ENCODE measurements around the gene CABLES2. TPM values are rescaled to one million over a fixed set of nuclear protein-coding genes. Genes with fewer than 3 reads are reported as not detected.
A peak's percentile ranks its signal among the peaks of the same experiment; 100 is the strongest.

Gene CABLES2
- total and polyA plus RNA-seq, 4 donors = 0.92 to 3.2 (median 2.0) TPM

DNA sequence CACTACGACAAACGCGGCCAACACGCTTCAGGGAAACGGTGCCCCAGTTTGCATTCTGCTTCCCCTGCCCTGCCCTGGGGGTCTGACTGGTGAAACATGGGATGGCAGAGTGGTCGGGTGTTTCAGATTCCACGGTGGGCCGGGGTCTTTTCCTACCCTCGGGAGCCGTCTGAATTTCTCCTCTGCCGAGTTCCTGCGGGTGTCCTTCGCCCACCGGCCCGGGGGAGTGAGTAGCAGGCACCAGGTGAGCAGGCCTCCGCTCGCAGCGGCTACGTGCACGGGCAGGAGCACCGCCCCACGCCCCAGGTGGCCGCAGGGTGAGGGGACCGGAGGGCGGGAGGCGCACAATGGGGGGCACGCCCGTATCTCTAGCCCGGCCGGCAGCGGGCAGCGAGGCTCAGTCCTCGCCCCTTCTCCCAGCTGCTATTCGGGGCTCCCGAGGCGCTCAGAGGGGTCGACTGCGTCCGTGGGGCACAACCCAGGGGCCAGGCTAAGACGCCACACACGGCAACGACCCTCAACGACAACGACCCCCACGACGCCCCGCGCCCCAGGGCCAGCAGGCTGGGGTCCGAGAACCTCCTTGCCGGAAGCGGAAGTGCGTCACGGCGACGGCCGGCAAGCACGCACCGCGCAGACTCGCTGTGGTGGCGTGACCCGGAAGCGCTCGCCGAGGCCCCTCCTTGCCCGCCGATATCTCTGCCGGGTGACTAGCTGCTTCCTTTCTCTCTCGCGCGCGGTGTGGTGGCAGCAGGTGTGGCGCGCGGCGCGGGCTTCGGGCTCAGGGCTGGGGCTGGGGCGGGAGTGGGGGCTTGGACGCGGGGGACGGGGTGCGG is 20.5 kb downstream of the CABLES2 start, which contains the start of gene RPS21:
TSS of gene RPS21 (plus strand) at position 721 of the 836 bp plus-strand sequence. CDS start 236 bp downstream, outside the sequence.
- TF ChIP-seq HNF4A (conservative IDR thresholded peaks at IDR 0.05) = no peak
- no peak for TF ChIP-seq RXRA (IDR thresholded peaks at IDR 0.05)
- peak in 1 of 2 donors; percentile 30 for TF ChIP-seq RAD21 (IDR thresholded peaks at IDR 0.05)
- TF ChIP-seq EGR1 (IDR thresholded peaks at IDR 0.05; ENCODE audit: low read depth in 2 of 2) = no peak
- TF ChIP-seq SP1 (IDR thresholded peaks at IDR 0.05) = no peak
- TF ChIP-seq GABPA (IDR thresholded peaks at IDR 0.05 in 1 of 2, conservative IDR thresholded peaks at IDR 0.05 in 1 of 2) = peak; percentile 88 to 97
- TF ChIP-seq, protein P1, sequence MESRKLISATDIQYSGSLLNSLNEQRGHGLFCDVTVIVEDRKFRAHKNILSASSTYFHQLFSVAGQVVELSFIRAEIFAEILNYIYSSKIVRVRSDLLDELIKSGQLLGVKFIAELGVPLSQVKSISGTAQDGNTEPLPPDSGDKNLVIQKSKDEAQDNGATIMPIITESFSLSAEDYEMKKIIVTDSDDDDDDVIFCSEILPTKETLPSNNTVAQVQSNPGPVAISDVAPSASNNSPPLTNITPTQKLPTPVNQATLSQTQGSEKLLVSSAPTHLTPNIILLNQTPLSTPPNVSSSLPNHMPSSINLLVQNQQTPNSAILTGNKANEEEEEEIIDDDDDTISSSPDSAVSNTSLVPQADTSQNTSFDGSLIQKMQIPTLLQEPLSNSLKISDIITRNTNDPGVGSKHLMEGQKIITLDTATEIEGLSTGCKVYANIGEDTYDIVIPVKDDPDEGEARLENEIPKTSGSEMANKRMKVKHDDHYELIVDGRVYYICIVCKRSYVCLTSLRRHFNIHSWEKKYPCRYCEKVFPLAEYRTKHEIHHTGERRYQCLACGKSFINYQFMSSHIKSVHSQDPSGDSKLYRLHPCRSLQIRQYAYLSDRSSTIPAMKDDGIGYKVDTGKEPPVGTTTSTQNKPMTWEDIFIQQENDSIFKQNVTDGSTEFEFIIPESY (IDR thresholded peaks at IDR 0.05) = no peak
- TF ChIP-seq TAF1 (conservative IDR thresholded peaks at IDR 0.05) = no peak
- TF ChIP-seq, protein P2, sequence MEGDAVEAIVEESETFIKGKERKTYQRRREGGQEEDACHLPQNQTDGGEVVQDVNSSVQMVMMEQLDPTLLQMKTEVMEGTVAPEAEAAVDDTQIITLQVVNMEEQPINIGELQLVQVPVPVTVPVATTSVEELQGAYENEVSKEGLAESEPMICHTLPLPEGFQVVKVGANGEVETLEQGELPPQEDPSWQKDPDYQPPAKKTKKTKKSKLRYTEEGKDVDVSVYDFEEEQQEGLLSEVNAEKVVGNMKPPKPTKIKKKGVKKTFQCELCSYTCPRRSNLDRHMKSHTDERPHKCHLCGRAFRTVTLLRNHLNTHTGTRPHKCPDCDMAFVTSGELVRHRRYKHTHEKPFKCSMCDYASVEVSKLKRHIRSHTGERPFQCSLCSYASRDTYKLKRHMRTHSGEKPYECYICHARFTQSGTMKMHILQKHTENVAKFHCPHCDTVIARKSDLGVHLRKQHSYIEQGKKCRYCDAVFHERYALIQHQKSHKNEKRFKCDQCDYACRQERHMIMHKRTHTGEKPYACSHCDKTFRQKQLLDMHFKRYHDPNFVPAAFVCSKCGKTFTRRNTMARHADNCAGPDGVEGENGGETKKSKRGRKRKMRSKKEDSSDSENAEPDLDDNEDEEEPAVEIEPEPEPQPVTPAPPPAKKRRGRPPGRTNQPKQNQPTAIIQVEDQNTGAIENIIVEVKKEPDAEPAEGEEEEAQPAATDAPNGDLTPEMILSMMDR (IDR thresholded peaks at IDR 0.05; ENCODE audit: low read depth, low read length, missing input control) = peak; percentile 5
- peak; percentile 92 for DNase-seq (ENCODE audit: low spot score)
- H3K9me3 ChIP-seq (ENCODE audit: control insufficient read depth in 4 of 4, low read length in 3 of 4) = no peaks in the 10 kb centered on the region
- H3K9ac ChIP-seq (ENCODE audit: low read depth in 1 of 2, low read length in 2 of 2) = peak within 1 kb of the TSS; percentile 84 to 91
- peak within 1 kb of the TSS; percentile 59 to 89 for H3K27ac ChIP-seq (ENCODE audit: low read depth in 1 of 2, low read length in 2 of 2)
- no peaks in the 10 kb centered on the region for H3K27me3 ChIP-seq (ENCODE audit: control insufficient read depth in 4 of 4, insufficient read depth in 4 of 4, low read length in 3 of 4)
- H3K36me3 ChIP-seq (ENCODE audit: control insufficient read depth in 4 of 4, insufficient read depth in 3 of 4, low read depth in 1 of 4, low read length in 3 of 4) = peaks cover 0 to 13% (median 4%) of the 10 kb centered on the region in 4 donors
- H3K4me1 ChIP-seq (ENCODE audit: control insufficient read depth in 4 of 4, insufficient read depth in 4 of 4, low read length in 3 of 4) = peaks cover 8 to 36% (median 32%) of the 10 kb centered on the region in 4 donors
- WGBS = under 1% methylated on average over 83 of the region's 83 CpGs
- peak within 1 kb of the TSS; percentile 85 to 97 (median 92) for H3K4me3 ChIP-seq (ENCODE audit: low read depth in 1 of 3, low read length in 3 of 3)

DNA sequence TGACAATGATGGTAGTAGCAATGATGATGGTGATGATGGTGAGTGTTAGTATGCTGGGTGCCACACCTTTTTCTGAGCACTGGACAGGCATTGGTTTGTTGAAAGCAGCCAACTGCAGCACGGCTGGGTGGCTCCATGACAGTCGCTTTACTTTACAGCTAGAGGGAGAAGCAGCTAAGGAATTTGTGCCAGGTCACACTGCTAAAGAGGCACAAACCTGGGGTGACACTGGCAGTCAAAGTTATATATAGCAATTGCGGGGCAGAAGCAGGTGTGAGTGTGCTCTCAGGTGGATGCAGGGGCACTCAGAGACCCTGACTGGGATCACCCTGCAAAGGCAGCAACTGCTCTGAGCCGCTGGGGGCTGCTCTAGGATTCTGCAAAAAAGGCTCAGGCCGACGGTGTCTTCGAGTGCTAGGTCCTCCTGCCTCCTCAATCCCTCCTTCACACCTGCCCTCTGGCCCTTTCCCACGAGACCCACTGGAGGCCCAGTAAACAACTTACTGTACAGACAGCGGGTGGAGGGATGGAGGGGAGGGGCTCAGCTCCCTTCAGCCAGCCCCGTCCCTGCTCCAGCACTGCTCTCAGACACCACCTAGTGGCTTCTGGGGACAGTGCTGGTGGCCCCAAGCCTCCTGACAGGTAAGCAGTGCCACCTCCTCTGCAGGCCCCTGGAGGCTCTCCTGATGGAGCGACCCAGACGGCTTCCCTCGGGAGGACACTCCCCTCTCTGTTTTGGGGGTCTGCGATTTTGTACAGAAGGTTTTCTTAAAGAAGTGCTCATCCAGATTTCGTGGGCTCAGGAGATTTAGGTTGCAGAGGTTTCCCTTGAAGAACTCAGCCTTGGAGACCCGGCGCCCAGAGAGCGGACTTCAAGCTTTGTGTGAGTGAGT is 24.5 kb downstream of the CABLES2 start:
- TF ChIP-seq RAD21 (IDR thresholded peaks at IDR 0.05) (peak; percentile 84 to 98), JUND (IDR thresholded peaks at IDR 0.05) (no peak), EGR1 (IDR thresholded peaks at IDR 0.05; ENCODE audit: low read depth in 2 of 2) (no peak), HNF4A (conservative IDR thresholded peaks at IDR 0.05) (no peak), RXRA (IDR thresholded peaks at IDR 0.05) (peak in 1 of 2 donors; percentile 13), FOXA1 (IDR thresholded peaks at IDR 0.05) (no peak), TAF1 (conservative IDR thresholded peaks at IDR 0.05) (no peak), HNF4G (IDR thresholded peaks at IDR 0.05) (no peak)
- TF ChIP-seq, protein P3, sequence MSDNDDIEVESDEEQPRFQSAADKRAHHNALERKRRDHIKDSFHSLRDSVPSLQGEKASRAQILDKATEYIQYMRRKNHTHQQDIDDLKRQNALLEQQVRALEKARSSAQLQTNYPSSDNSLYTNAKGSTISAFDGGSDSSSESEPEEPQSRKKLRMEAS (IDR thresholded peaks at IDR 0.05) = no peak
- TF ChIP-seq, protein P2 (IDR thresholded peaks at IDR 0.05; ENCODE audit: low read depth, low read length, missing input control) = peak; percentile 90
- H3K36me3 ChIP-seq (ENCODE audit: control insufficient read depth in 4 of 4, insufficient read depth in 3 of 4, low read depth in 1 of 4, low read length in 3 of 4) = no peaks in the 10 kb centered on the region
- no peak overlapping the region for H3K9ac ChIP-seq (ENCODE audit: low read depth in 1 of 2, low read length in 2 of 2)
- H3K4me1 ChIP-seq (ENCODE audit: control insufficient read depth in 4 of 4, insufficient read depth in 4 of 4, low read length in 3 of 4) = peaks cover 0 to 13% (median 12%) of the 10 kb centered on the region in 4 donors
- peak; percentile 82 for DNase-seq (ENCODE audit: low spot score)
- WGBS = 46% methylated on average over 18 of the region's 18 CpGs
- H3K27me3 ChIP-seq (ENCODE audit: control insufficient read depth in 4 of 4, insufficient read depth in 4 of 4, low read length in 3 of 4) = no peaks in the 10 kb centered on the region
- H3K4me3 ChIP-seq (ENCODE audit: low read depth in 1 of 3, low read length in 3 of 3) = no peak overlapping the region
- H3K27ac ChIP-seq (ENCODE audit: low read depth in 1 of 2, low read length in 2 of 2) = no peak overlapping the region
- no peaks in the 10 kb centered on the region for H3K9me3 ChIP-seq (ENCODE audit: control insufficient read depth in 4 of 4, low read length in 3 of 4)

Data from liver (tissue), 9 donors.